Upper lobe of left lung (tissue), 6 donors: Measurements from ENCODE around the gene MRPL42. TPM values are rescaled to one million over a fixed set of nuclear protein-coding genes. Genes with fewer than 3 reads are reported as not detected.

Experiments
- ATAC-seq, 2 donors: fragments of 200-7000 bp; cut with Tn5 transposase; one replicate each; pipeline ENCODE4 v1.9.1; 2022; ENCODE audit warnings: mild to moderate bottlenecking in 2 of 2, moderate library complexity in 2 of 2; ENCODE audit not compliant: low FRiP score in 2 of 2
- DNase-seq, 2 donors: peaks; one replicate each; pipeline ENCODE4 v3.0.0-alpha.2; 2019 to 2020
- H3K27ac ChIP-seq, 4 donors: fragments of 200-600 bp; sonication (generic); one replicate each; pipeline ENCODE4 v1.5.1; 2016 to 2019
- H3K27me3 ChIP-seq, 4 donors: fragments of 200-600 bp; sonication (generic); one replicate each; pipeline ENCODE4 v1.5.1; 2017 to 2019
- H3K36me3 ChIP-seq, 4 donors: fragments of 200-600 bp; sonication (generic); one replicate each; pipeline ENCODE4 v1.5.1; 2016 to 2019
- H3K4me1 ChIP-seq, 4 donors: fragments of 200-600 bp; sonication (generic); one replicate each; pipeline ENCODE4 v1.5.1; 2018 to 2019
- H3K4me3 ChIP-seq, 4 donors: fragments of 200-600 bp; sonication (generic); one replicate each; pipeline ENCODE4 v1.5.1; 2017 to 2019; ENCODE audit warnings: mild to moderate bottlenecking in 2 of 4, moderate library complexity in 1 of 4
- H3K9me3 ChIP-seq, 4 donors: fragments of 200-600 bp; sonication (generic); one replicate each; pipeline ENCODE4 v1.5.1; 2018 to 2019
- EP300 ChIP-seq, 4 donors: sonication (generic); formaldehyde crosslinking; IDR thresholded peaks; one replicate each; pipeline ENCODE4 v1.5.1; 2017; ENCODE audit warnings: antibody characterized with exemption in 4 of 4, control low read depth in 2 of 4
- POLR2A ChIP-seq, 4 donors: fragments of 450-650 bp; IDR thresholded peaks; one replicate each; pipeline ENCODE4 v1.5.1; 2016 to 2017; ENCODE audit warnings: antibody characterized with exemption in 4 of 4, mild to moderate bottlenecking in 2 of 4
- POLR2AphosphoS5 ChIP-seq, 2 donors: sonication (generic); formaldehyde crosslinking; IDR thresholded peaks; one replicate each; pipeline ENCODE4 v1.5.1; 2017; ENCODE audit warnings: antibody characterized with exemption in 2 of 2
- WGBS, 2 donors: methylation state at CpG; one replicate each; pipeline ENCODE4 v1.1.5; 2017 to 2018; 5-methylcytosine and 5-hydroxymethylcytosine counted together
- total RNA-seq, 6 donors: library from RNA; depleted of rRNA in 4 of 6; stranded (reverse); fragments of >200 nt in 4 of 6; gene quantifications; one replicate each; pipeline versions ENCODE4 v1.1.0 to v1.2.1, GENCODE V29; 2016 to 2021
- TF ChIP-seq, protein P1 (sequence below), 6 experiments: fragments of 450-650 bp in 4 of 6; fragments of 200-600 bp in 2 of 6; sonication (generic) in 2 of 6; IDR thresholded peaks; one replicate each; pipeline ENCODE4 v1.5.1; 2016 to 2019; ENCODE audit warnings: antibody characterized with exemption in 6 of 6
- donor health status: DM: no; HTN: no; CAD: no; lungs with moderate emphysema.
- donor health status: DM: no; HTN: yes; CAD: no; lungs with severe emphysema.

Gene MRPL42
- total RNA-seq, 6 donors from 2014 or later, result 15.5 to 63.8 (median 36.7) TPM

DNA sequence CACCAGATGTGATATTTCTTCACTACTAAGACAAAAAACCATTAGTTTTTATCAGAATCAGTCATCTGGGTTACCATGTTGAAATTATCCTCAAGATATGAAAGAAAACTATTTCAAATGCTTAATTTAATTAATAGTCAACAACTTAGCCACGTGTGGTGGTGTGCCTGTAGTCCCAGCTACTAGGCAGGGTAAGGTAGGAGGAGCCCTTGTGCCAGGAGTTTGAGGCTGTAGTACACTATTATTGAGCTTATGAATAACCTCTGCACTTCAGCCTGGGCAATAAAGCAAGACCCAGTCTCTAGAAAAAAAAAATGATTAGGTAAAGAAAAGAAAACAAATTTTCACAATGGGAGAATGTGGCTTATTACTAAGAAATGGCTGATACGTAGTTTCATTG is 33.4 kb downstream of the MRPL42 start:
- Histone ChIP-seq H3K27me3 (no peaks in the 10 kb centered on the region), H3K4me3 (no peak overlapping the region), H3K36me3 (peaks cover 0 to 8% (median 0%) of the 10 kb centered on the region in 4 donors), H3K27ac (no peak overlapping the region), H3K4me1 (no peaks in the 10 kb centered on the region), H3K9me3 (no peaks in the 10 kb centered on the region)
- WGBS, 2 donors, result 71 to 78% methylated on average over 2 of the region's 2 CpGs
- no peak for TF ChIP-seq POLR2AphosphoS5 (IDR thresholded peaks at IDR 0.05)
- DNase-seq, result no peak
- no peak for ATAC-seq

DNA sequence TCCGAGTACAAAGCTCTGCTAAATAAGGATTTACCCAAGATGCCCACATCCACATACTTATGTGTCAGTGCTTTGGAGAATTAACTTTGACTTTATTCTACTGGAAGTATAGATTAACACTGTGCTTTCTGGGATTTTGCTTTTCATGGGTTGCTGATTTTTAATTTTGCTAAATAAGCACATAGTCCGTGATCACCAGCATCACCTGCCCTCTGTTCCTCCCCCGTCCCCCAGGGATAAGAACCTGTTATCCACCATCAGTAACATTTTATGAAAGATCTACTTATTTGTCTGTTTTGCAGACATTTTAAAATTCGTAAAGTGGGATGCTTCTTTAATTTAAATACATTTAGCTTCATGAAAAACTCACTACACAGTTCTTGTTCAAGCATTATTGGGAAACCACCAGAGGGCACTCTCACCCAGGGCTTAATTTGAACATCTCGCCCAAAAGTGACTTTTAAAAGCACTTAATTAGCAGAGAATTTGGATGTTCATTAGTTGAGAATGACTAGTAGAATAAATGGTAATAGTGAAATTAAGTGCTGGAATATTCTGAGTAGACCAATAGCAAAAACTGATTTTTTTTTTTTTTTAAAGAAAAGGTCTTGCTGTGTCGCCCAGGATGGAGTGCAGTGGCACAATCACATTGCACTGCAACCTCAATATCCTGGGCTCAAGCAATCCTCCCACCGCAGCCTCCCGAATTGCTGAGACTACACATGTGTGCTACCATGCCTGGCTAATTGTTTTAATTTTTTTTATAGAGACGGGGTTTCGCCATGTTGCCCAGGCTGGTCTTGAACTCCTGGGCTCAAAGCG is 35.7 kb downstream of the MRPL42 start:
- 71 to 73% methylated on average over 11 of the region's 11 CpGs for WGBS, 2 donors
- DNase-seq, result peak in 1 of 2 donors; percentile 31
- Histone ChIP-seq H3K36me3 (peaks cover 0 to 4% (median 0%) of the 10 kb centered on the region in 4 donors), H3K27ac (no peak overlapping the region), H3K4me1 (no peaks in the 10 kb centered on the region), H3K9me3 (no peaks in the 10 kb centered on the region), H3K27me3 (no peaks in the 10 kb centered on the region), H3K4me3 (no peak overlapping the region)
- TF ChIP-seq, protein P1, sequence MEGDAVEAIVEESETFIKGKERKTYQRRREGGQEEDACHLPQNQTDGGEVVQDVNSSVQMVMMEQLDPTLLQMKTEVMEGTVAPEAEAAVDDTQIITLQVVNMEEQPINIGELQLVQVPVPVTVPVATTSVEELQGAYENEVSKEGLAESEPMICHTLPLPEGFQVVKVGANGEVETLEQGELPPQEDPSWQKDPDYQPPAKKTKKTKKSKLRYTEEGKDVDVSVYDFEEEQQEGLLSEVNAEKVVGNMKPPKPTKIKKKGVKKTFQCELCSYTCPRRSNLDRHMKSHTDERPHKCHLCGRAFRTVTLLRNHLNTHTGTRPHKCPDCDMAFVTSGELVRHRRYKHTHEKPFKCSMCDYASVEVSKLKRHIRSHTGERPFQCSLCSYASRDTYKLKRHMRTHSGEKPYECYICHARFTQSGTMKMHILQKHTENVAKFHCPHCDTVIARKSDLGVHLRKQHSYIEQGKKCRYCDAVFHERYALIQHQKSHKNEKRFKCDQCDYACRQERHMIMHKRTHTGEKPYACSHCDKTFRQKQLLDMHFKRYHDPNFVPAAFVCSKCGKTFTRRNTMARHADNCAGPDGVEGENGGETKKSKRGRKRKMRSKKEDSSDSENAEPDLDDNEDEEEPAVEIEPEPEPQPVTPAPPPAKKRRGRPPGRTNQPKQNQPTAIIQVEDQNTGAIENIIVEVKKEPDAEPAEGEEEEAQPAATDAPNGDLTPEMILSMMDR (IDR thresholded peaks at IDR 0.05), result peak; percentile 38 to 72 (median 60)
- TF ChIP-seq POLR2AphosphoS5 (IDR thresholded peaks at IDR 0.05), result no peak
- no peak for ATAC-seq

DNA sequence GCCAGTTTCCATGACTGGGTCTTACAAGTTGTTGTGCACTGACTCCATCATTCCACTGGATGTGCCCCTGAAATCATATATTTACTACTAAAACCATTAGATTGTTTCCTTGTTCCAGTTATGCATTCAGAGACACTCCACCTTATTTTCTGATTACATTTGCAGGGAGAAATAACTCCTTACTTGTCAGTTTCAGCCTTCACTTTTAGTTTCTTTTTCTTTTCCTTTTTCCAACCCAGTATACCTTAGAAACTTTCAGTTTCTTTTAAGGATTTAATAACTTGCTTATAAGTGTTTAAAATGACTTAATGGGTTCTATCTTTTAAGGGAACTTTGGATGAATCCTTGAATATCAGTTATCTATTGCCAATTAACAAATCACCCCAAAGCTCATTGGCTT is 39.9 kb downstream of the MRPL42 start:
- no peaks in the 10 kb centered on the region for H3K9me3 ChIP-seq
- H3K4me1 ChIP-seq, result no peaks in the 10 kb centered on the region
- no peaks in the 10 kb centered on the region for H3K27me3 ChIP-seq
- TF ChIP-seq, protein P1 (IDR thresholded peaks at IDR 0.05), result no peak
- TF ChIP-seq POLR2AphosphoS5 (IDR thresholded peaks at IDR 0.05), result no peak
- no peak for TF ChIP-seq EP300 (IDR thresholded peaks at IDR 0.05)
- TF ChIP-seq POLR2A (IDR thresholded peaks at IDR 0.05), result no peak
- no peak for ATAC-seq
- DNase-seq, result no peak
- H3K36me3 ChIP-seq, result no peaks in the 10 kb centered on the region
- no peak overlapping the region for H3K27ac ChIP-seq
- no peak overlapping the region for H3K4me3 ChIP-seq

DNA sequence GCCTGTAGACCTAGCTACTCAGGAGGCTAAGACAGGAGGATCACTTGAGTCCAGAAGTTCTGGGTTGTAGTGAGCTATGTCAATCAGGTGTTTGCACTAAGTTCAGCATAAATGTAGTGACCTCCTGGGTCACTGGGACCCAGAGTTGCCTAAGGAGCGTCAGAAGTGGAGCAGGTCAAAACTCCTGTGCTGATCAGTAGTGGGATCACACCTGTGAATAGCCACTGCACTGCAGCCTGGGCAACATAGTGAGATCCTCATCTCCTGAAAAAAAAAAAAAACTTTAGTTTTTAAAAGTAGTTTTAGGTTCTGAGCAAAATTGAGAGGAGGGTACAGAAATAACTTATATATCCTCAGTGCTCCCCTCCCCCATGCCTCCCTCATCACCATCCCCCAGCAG is 42.2 kb downstream of the MRPL42 start:
- no peak overlapping the region for H3K4me3 ChIP-seq
- H3K9me3 ChIP-seq, result no peaks in the 10 kb centered on the region
- no peaks in the 10 kb centered on the region for H3K4me1 ChIP-seq
- ATAC-seq (no peak), DNase-seq (no peak)
- WGBS, 2 donors, result 83 to 100% methylated on average over 1 of the region's 1 CpG
- no peaks in the 10 kb centered on the region for H3K27me3 ChIP-seq
- no peak overlapping the region for H3K27ac ChIP-seq
- no peak for TF ChIP-seq EP300 (IDR thresholded peaks at IDR 0.05)
- no peak for TF ChIP-seq POLR2A (IDR thresholded peaks at IDR 0.05)
- TF ChIP-seq, protein P1 (IDR thresholded peaks at IDR 0.05), result no peak
- no peak for TF ChIP-seq POLR2AphosphoS5 (IDR thresholded peaks at IDR 0.05)
- H3K36me3 ChIP-seq, result no peaks in the 10 kb centered on the region

DNA sequence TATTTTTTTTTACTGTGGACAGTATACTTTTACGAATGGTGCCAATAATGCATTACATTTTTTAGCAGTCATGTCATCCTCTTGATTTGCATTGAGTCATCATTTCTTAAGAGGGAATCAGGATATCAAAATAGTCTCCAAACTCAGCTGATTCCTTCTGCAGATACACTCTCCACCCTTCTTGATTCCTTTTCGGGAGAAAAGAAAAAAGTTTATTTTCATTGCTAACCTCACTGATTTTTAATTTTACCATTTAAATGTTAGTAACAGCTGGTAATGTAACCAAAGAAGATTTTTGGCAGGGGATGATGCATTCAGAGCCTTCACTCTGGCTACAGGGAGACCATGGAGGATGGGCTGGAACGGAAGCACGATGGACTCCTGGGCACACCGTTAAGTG is 47.5 kb downstream of the MRPL42 start:
- H3K9me3 ChIP-seq, result no peaks in the 10 kb centered on the region
- H3K36me3 ChIP-seq, result no peaks in the 10 kb centered on the region
- ATAC-seq (no peak), DNase-seq (no peak)
- no peak overlapping the region for H3K4me3 ChIP-seq
- 79 to 81% methylated on average over 5 of the region's 5 CpGs for WGBS, 2 donors
- H3K27ac ChIP-seq, result no peak overlapping the region
- TF ChIP-seq EP300 (IDR thresholded peaks at IDR 0.05), result no peak
- no peak for TF ChIP-seq POLR2A (IDR thresholded peaks at IDR 0.05)
- TF ChIP-seq POLR2AphosphoS5 (IDR thresholded peaks at IDR 0.05), result no peak
- TF ChIP-seq, protein P1 (IDR thresholded peaks at IDR 0.05), result no peak
- no peaks in the 10 kb centered on the region for H3K27me3 ChIP-seq
- H3K4me1 ChIP-seq, result no peaks in the 10 kb centered on the region
